Measurements from ENCODE around the gene ADAM12.

DNA sequence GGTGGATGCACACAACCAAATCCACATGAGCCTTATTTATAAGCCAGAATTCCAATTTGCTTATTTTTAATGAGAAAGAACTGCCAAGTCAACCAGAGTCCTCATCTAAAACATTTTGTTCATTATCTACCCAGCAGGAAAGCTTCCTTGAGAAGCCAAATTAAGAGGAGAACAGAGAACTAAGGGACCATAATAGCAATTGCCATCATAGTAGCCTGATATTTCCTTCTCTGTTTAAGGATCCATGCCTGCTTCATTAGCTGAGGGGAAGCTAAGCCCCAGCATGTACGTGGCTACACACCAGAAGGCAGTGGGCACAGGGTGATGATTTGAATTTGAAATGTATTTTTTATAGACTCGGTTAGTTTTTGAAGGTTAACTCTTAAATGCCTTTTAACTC, 46.8 kb downstream of the ADAM12 start:
- no peak for TF ChIP-seq REST (IDR thresholded peaks at IDR 0.05; ENCODE audit: unreplicated experiment)
- no peak for TF ChIP-seq EZH2 (IDR thresholded peaks at IDR 0.05; ENCODE audit: low read depth, unreplicated experiment)
- TF ChIP-seq, protein P1, sequence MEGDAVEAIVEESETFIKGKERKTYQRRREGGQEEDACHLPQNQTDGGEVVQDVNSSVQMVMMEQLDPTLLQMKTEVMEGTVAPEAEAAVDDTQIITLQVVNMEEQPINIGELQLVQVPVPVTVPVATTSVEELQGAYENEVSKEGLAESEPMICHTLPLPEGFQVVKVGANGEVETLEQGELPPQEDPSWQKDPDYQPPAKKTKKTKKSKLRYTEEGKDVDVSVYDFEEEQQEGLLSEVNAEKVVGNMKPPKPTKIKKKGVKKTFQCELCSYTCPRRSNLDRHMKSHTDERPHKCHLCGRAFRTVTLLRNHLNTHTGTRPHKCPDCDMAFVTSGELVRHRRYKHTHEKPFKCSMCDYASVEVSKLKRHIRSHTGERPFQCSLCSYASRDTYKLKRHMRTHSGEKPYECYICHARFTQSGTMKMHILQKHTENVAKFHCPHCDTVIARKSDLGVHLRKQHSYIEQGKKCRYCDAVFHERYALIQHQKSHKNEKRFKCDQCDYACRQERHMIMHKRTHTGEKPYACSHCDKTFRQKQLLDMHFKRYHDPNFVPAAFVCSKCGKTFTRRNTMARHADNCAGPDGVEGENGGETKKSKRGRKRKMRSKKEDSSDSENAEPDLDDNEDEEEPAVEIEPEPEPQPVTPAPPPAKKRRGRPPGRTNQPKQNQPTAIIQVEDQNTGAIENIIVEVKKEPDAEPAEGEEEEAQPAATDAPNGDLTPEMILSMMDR (conservative IDR thresholded peaks at IDR 0.05; ENCODE audit: low read depth in 2 of 2), result no peak
- TF ChIP-seq JUNB (IDR thresholded peaks at IDR 0.05; ENCODE audit: unreplicated experiment), result no peak
- no peak for TF ChIP-seq POLR2AphosphoS5 (IDR thresholded peaks at IDR 0.05; ENCODE audit: low read depth)
- TF ChIP-seq, protein P2, sequence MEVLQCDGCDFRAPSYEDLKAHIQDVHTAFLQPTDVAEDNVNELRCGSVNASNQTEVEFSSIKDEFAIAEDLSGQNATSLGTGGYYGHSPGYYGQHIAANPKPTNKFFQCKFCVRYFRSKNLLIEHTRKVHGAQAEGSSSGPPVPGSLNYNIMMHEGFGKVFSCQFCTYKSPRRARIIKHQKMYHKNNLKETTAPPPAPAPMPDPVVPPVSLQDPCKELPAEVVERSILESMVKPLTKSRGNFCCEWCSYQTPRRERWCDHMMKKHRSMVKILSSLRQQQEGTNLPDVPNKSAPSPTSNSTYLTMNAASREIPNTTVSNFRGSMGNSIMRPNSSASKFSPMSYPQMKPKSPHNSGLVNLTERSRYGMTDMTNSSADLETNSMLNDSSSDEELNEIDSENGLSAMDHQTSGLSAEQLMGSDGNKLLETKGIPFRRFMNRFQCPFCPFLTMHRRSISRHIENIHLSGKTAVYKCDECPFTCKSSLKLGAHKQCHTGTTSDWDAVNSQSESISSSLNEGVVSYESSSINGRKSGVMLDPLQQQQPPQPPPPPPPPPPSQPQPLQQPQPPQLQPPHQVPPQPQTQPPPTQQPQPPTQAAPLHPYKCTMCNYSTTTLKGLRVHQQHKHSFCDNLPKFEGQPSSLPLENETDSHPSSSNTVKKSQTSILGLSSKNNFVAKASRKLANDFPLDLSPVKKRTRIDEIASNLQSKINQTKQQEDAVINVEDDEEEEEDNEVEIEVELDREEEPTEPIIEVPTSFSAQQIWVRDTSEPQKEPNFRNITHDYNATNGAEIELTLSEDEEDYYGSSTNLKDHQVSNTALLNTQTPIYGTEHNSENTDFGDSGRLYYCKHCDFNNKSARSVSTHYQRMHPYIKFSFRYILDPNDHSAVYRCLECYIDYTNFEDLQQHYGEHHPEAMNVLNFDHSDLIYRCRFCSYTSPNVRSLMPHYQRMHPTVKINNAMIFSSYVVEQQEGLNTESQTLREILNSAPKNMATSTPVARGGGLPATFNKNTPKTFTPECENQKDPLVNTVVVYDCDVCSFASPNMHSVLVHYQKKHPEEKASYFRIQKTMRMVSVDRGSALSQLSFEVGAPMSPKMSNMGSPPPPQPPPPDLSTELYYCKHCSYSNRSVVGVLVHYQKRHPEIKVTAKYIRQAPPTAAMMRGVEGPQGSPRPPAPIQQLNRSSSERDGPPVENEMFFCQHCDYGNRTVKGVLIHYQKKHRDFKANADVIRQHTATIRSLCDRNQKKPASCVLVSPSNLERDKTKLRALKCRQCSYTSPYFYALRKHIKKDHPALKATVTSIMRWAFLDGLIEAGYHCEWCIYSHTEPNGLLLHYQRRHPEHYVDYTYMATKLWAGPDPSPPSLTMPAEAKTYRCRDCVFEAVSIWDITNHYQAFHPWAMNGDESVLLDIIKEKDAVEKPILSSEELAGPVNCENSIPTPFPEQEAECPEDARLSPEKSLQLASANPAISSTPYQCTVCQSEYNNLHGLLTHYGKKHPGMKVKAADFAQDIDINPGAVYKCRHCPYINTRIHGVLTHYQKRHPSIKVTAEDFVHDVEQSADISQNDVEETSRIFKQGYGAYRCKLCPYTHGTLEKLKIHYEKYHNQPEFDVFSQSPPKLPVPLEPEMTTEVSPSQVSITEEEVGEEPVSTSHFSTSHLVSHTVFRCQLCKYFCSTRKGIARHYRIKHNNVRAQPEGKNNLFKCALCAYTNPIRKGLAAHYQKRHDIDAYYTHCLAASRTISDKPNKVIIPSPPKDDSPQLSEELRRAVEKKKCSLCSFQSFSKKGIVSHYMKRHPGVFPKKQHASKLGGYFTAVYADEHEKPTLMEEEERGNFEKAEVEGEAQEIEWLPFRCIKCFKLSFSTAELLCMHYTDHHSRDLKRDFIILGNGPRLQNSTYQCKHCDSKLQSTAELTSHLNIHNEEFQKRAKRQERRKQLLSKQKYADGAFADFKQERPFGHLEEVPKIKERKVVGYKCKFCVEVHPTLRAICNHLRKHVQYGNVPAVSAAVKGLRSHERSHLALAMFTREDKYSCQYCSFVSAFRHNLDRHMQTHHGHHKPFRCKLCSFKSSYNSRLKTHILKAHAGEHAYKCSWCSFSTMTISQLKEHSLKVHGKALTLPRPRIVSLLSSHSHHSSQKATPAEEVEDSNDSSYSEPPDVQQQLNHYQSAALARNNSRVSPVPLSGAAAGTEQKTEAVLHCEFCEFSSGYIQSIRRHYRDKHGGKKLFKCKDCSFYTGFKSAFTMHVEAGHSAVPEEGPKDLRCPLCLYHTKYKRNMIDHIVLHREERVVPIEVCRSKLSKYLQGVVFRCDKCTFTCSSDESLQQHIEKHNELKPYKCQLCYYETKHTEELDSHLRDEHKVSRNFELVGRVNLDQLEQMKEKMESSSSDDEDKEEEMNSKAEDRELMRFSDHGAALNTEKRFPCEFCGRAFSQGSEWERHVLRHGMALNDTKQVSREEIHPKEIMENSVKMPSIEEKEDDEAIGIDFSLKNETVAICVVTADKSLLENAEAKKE (CRISPR knock-in tag; IDR thresholded peaks at IDR 0.05), result no peak
- TF ChIP-seq CREB1 (CRISPR knock-in tag; IDR thresholded peaks at IDR 0.05; ENCODE audit: low read depth), result no peak
- no peak for TF ChIP-seq EZH2phosphoT487 (IDR thresholded peaks at IDR 0.05; ENCODE audit: unreplicated experiment)
- TF ChIP-seq ETS1 (IDR thresholded peaks at IDR 0.05), result no peak
- TF ChIP-seq STAT1 (IDR thresholded peaks at IDR 0.05; ENCODE audit: unreplicated experiment), result no peak
- TF ChIP-seq ZNF331 (CRISPR knock-in tag; IDR thresholded peaks at IDR 0.05; ENCODE audit: low read depth), result no peak
- TF ChIP-seq NANOG (IDR thresholded peaks at IDR 0.05; ENCODE audit: borderline replicate concordance), result no peak
- TF ChIP-seq ZNF114 (CRISPR knock-in tag; IDR thresholded peaks at IDR 0.05), result no peak
